IgD-negative memory B cell (primary cell): Measurements from ENCODE around the gene CREG2. TPM values are rescaled to one million over a fixed set of nuclear protein-coding genes. Genes with fewer than 3 reads are reported as not detected.

Source experiments
- H3K27ac Mint-ChIP-seq, 3 donors: one replicate each; pipeline ENCODE4 v1.8.0; 2020 to 2022; ENCODE audit warnings: mild to moderate bottlenecking in 3 of 3, mixed read lengths in 3 of 3, moderate library complexity in 1 of 3
- H3K27me3 Mint-ChIP-seq: one replicate; pipeline ENCODE4 v1.8.0; 2021; ENCODE audit warnings: mixed read lengths
- H3K36me3 Mint-ChIP-seq: one replicate; pipeline ENCODE4 v1.8.0; 2020; ENCODE audit warnings: mild to moderate bottlenecking, mixed read lengths
- H3K4me1 Mint-ChIP-seq, 3 donors: one replicate each; pipeline ENCODE4 v1.8.0; 2020 to 2022; ENCODE audit warnings: mixed read lengths in 3 of 3, mild to moderate bottlenecking in 1 of 3
- H3K4me3 Mint-ChIP-seq, 4 donors: one replicate each; pipeline ENCODE4 v1.8.0; 2020 to 2022; ENCODE audit warnings: mild to moderate bottlenecking in 4 of 4, mixed read lengths in 4 of 4, moderate library complexity in 3 of 4
- H3K9me3 Mint-ChIP-seq, 3 donors: one replicate each; pipeline ENCODE4 v1.8.0; 2020 to 2021; ENCODE audit warnings: mixed read lengths in 3 of 3, mild to moderate bottlenecking in 1 of 3
- polyA plus RNA-seq: library from polyadenylated mRNA; unstranded; fragments of 300-500 nt; fragmentation: Illumina TruSeq; gene quantifications from one replicate; pipeline ENCODE4 v1.2.3, GENCODE V29; 2021

The CREG2 gene
- polyA plus RNA-seq, 1 donor from 2014 or later, result 0.06 TPM

DNA sequence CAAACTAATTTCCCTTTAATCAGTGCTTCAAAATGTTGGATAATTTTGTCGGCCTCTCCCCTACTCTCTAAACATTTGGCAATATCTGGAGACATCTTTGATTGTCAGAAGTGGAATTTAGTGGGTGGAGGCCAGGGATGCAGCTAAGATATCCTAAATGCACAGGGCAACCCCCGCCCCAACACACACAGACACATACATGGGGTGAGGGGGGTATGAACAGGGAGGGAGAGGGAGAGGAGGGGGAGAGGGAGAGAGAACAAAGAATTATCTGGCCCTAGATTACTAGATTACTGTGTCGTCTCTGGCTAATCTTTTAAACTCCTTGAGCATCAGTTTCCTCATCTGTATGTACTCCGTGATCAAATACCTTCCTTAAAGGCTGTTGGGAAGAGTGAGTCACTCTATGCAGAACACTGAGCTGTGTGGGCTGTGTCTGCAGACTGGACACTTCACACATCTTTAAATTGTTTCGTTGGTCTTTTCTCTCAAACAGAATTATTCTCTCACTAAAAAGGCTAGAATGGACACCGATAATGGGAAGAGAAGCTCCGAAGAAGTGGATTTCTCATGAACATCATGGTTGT is 81.7 kb downstream of the CREG2 start:
- Mint-ChIP-seq H3K9me3 (no peaks in the 10 kb centered on the region), H3K36me3 (peaks cover 6% of the 10 kb centered on the region), H3K4me1 (peaks cover 36 to 57% (median 48%) of the 10 kb centered on the region in 3 donors), H3K27me3 (no peaks in the 10 kb centered on the region), H3K27ac (peak overlapping the region; percentile 64 to 85 (median 76)), H3K4me3 (peak overlapping the region; percentile 18 to 98 (median 88))

DNA sequence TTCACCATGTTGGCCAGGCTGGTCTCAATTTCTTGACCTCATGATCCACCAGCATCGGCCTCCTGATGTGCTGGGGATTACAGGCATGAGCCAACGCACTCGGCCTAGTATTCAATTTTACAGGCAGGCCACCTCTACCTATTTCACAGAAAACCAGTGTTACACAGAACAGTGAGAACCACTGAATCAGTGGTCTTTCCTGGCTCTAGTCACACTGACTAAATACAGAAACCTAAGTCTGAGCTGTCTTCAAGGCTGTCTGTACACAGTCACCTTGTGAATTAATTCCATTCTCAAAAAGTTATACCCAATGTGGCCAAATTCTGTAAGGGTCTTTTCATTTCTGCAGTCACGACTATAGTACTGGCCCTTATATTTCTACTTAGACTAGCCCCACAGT is 82.3 kb downstream of the CREG2 start:
- H3K27ac Mint-ChIP-seq, result peak overlapping the region in 2 of 3 donors; percentile 64 to 85
- H3K36me3 Mint-ChIP-seq, result peaks cover 6% of the 10 kb centered on the region
- H3K4me1 Mint-ChIP-seq, result peaks cover 38 to 56% (median 43%) of the 10 kb centered on the region in 3 donors
- H3K4me3 Mint-ChIP-seq, result peak overlapping the region; percentile 18 to 85 (median 58)
- no peaks in the 10 kb centered on the region for H3K9me3 Mint-ChIP-seq
- no peaks in the 10 kb centered on the region for H3K27me3 Mint-ChIP-seq

DNA sequence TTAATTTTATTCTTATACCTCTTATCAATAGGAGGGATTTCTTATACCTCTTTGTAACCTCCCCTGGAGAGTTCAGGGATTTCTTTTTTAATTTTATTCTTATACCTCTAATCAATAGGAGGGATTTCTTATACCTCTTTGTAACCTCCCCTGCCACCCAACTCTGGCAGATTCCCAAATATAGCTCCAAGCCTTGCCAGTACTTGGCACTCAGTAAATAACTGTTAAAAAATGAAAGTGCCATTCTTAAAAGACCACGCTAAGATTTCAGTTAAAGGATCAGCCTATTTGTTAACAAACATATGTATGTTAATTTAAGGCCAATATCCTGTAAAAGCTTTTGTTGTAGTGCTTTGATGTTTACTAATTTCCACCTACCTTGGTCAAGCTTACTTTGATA is 83.6 kb downstream of the CREG2 start:
- H3K36me3 Mint-ChIP-seq, result peaks cover 11% of the 10 kb centered on the region

DNA sequence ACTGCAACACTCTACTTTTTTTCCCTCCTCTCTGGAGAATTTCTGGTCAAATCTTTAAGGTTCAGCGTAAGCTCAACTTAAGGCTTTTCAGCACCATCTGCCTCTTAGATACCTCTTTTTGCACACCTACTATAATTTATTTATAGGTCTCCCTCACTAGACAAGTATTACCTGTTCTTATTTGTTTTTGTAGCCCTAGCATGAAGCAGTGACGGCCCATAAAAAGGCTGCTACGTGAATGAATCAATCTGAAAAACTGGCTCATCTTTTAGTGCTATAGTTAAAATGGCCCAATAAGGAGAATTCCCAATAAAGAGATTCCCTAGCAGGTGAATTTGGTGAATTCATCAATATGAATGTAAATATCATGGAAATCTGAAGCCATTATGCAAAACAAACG is 85.3 kb downstream of the CREG2 start:
- no peak overlapping the region for H3K4me3 Mint-ChIP-seq
- no peaks in the 10 kb centered on the region for H3K9me3 Mint-ChIP-seq
- H3K4me1 Mint-ChIP-seq, result peaks cover 40 to 66% (median 46%) of the 10 kb centered on the region in 3 donors
- peaks cover 11% of the 10 kb centered on the region for H3K36me3 Mint-ChIP-seq
- no peaks in the 10 kb centered on the region for H3K27me3 Mint-ChIP-seq
- peak overlapping the region in 1 of 3 donors; percentile 19 for H3K27ac Mint-ChIP-seq

More for the DNA sequence above, 83.6 kb downstream of the CREG2 start:
- H3K4me3 Mint-ChIP-seq, result peak overlapping the region in 1 of 4 donors; percentile 28
- peak overlapping the region in 1 of 3 donors; percentile 85 for H3K27ac Mint-ChIP-seq
- H3K4me1 Mint-ChIP-seq, result peaks cover 40 to 60% (median 41%) of the 10 kb centered on the region in 3 donors
- H3K27me3 Mint-ChIP-seq, result no peaks in the 10 kb centered on the region
- no peaks in the 10 kb centered on the region for H3K9me3 Mint-ChIP-seq

DNA sequence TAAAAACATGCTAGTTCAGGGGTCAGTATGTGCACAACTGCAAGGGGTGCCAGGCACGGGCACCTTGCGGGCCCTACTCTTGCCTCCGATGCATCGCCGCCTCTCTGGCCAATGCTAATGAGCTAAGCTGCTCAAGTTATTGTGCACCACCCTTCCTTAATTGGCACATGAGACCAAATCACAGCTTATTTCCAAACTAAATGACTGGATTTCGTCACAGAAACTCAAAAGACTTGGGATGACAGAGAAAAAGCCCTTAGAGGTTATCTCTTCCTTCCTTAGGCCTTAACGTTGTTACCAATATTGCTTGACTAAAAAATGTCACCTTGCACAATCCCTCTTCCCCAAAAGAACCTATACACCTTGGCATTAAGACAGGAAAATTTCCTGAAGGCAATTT is 86.5 kb downstream of the CREG2 start:
- Mint-ChIP-seq H3K27me3 (no peaks in the 10 kb centered on the region), H3K9me3 (no peaks in the 10 kb centered on the region), H3K4me3 (no peak overlapping the region), H3K4me1 (peaks cover 37 to 60% (median 39%) of the 10 kb centered on the region in 3 donors), H3K36me3 (peaks cover 8% of the 10 kb centered on the region), H3K27ac (peak overlapping the region in 2 of 3 donors; percentile 21 to 73)

DNA sequence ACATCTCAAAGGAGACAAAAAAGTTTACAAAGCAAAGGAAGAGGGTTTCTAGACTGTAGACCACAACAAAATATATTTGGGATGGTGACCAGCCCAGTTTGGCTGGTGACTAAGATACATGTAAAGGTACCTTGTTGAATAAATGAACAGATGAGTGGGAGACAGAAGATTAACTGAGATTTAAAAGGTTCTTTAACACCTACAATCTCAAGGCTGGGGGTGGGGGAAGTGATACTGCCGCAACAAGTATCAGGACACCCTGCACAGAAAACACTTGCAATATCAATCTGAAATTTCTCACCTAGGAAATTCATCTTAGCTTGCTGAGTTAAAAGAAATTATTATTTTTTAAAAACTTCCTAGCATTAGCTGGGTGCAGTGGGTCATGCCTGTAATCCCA is 87.1 kb downstream of the CREG2 start:
- peaks cover 32 to 53% (median 33%) of the 10 kb centered on the region in 3 donors for H3K4me1 Mint-ChIP-seq
- H3K9me3 Mint-ChIP-seq, result no peaks in the 10 kb centered on the region
- peak overlapping the region in 1 of 3 donors; percentile 79 for H3K27ac Mint-ChIP-seq
- no peaks in the 10 kb centered on the region for H3K27me3 Mint-ChIP-seq
- H3K4me3 Mint-ChIP-seq, result peak overlapping the region in 1 of 4 donors; percentile 10
- H3K36me3 Mint-ChIP-seq, result peaks cover 8% of the 10 kb centered on the region

DNA sequence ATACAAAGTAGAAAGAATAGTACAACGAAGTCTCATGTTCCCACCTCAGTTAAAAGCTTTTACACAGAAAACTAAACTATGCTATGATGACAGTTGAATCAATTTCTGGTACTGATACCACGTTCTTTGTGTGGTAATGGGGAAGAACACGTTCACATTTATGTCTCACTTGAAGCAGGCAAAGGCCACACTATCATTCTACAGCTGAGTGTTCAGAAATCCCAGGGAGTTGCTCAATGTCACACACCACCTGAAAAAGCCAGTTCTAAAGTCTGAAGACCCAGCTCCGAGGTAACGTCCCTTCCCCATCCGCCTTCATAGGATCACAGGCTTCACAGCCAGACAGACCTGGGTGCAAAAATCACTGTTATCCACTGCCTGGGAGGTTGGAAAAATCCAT is 87.7 kb downstream of the CREG2 start:
- no peaks in the 10 kb centered on the region for H3K27me3 Mint-ChIP-seq
- peaks cover 8% of the 10 kb centered on the region for H3K36me3 Mint-ChIP-seq
- peaks cover 27 to 50% (median 31%) of the 10 kb centered on the region in 3 donors for H3K4me1 Mint-ChIP-seq
- H3K4me3 Mint-ChIP-seq, result no peak overlapping the region
- peak overlapping the region in 2 of 3 donors; percentile 59 to 79 for H3K27ac Mint-ChIP-seq
- H3K9me3 Mint-ChIP-seq, result no peaks in the 10 kb centered on the region

DNA sequence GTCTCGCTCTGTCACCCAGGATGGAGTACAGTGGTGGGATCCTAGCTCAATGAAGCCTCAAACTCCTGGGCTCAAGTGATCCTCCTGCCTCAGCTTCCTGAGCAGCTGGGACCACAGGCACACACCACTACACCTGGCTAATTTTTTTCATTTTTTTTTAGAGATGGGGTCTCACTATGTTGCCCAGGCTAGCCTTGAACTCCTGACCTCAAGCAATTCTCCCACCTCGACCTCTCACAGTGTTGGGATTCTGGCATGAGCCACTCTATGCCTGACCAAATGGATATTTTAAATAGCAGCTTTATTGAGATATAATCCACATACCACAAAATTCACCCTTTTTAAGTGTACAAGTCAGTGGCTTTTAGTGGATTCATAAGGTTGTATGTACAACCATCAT is 89.9 kb downstream of the CREG2 start:
- Mint-ChIP-seq H3K27ac (no peak overlapping the region), H3K4me1 (peaks cover 18 to 38% (median 31%) of the 10 kb centered on the region in 3 donors), H3K9me3 (no peaks in the 10 kb centered on the region), H3K4me3 (no peak overlapping the region), H3K36me3 (peaks cover 5% of the 10 kb centered on the region), H3K27me3 (no peaks in the 10 kb centered on the region)

DNA sequence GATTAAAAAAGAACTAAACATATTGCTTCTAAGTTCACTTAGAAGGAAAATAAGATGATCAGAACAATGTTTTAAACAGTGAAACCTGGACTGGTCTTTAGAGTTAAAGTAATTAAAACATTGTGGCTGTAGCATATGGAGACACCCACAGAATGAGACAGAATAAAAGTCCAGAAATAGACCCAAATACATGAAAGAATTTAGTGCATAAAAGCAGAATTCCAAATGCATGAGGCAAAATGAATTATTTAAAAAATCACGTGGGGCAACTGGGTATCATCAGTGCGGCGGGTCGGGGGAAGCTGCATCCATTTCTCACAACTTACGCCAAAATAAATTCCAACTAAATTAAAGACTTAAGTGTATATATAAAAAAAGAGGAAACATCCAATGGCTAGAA is 90.9 kb downstream of the CREG2 start:
- peaks cover 18 to 30% (median 28%) of the 10 kb centered on the region in 3 donors for H3K4me1 Mint-ChIP-seq
- no peak overlapping the region for H3K27ac Mint-ChIP-seq
- no peaks in the 10 kb centered on the region for H3K9me3 Mint-ChIP-seq
- H3K4me3 Mint-ChIP-seq, result peak overlapping the region in 1 of 4 donors; percentile 22
- peaks cover 5% of the 10 kb centered on the region for H3K36me3 Mint-ChIP-seq
- no peaks in the 10 kb centered on the region for H3K27me3 Mint-ChIP-seq

DNA sequence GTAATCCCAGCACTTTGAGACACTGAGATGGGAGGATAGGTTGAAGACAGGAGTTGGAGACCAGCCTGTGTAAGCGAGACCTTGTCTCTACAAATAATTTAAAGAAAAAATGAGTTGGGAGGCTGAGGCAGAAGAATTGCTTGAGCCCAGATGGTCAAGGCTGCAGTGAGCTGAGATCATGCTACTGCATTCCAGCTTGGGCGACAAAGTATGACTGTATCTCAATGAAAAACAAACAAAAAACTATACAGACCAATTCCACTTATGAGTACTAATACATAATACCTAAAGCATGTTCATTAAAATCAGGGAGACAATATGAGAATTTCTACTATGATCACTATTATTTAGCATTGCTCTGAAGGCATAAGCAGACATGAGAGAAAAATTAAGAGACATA is 91.4 kb downstream of the CREG2 start:
- Mint-ChIP-seq H3K4me3 (no peak overlapping the region), H3K27ac (peak overlapping the region in 1 of 3 donors; percentile 53), H3K36me3 (peaks cover 5% of the 10 kb centered on the region), H3K27me3 (no peaks in the 10 kb centered on the region), H3K4me1 (peaks cover 16 to 28% (median 23%) of the 10 kb centered on the region in 3 donors), H3K9me3 (no peaks in the 10 kb centered on the region)

Other genes with a start within 250 kb of the CREG2 start
- 0.78 TPM for gene TBC1D8, start 236.1 kb downstream of the CREG2 start, polyA plus RNA-seq
- gene CNOT11, start 134.6 kb downstream of the CREG2 start, polyA plus RNA-seq, result 46.8 TPM
- 30.3 TPM for gene RNF149, start 78.8 kb downstream of the CREG2 start, polyA plus RNA-seq
- gene RFX8, start 87.6 kb upstream of the CREG2 start, polyA plus RNA-seq, result not detected